Thyroid gland (tissue), 4 donors: ENCODE data around the gene DDX43. TPM values are rescaled to one million over a fixed set of nuclear protein-coding genes. Genes with fewer than 3 reads are reported as not detected.

ENCODE experiments used
- DNase-seq, 2 donors: peaks; one replicate each; pipeline ENCODE4 v3.0.0-alpha.2; 2019
- H3K27ac ChIP-seq, 3 donors: fragments of 200-600 bp; sonication (generic); 1 replicate in 2 of 3; 2 replicates in 1 of 3; pipeline ENCODE4 v1.5.1; 2016 to 2019; ENCODE audit warnings: mild to moderate bottlenecking in 1 of 3, moderate library complexity in 1 of 3
- H3K27me3 ChIP-seq: fragments of 200-600 bp; sonication (generic); one replicate; pipeline ENCODE4 v1.5.1; 2019
- H3K36me3 ChIP-seq, 2 donors: fragments of 200-600 bp; sonication (generic); one replicate each; pipeline ENCODE4 v1.5.1; 2016 to 2019
- H3K4me1 ChIP-seq, 2 donors: fragments of 200-600 bp; sonication (generic); one replicate each; pipeline ENCODE4 v1.5.1; 2017 to 2019
- H3K4me3 ChIP-seq, 3 donors: fragments of 200-600 bp; sonication (generic); replicated peaks in 1 of 3; 1 replicate in 2 of 3; 2 replicates in 1 of 3; pipeline ENCODE4 v1.5.1; 2016; ENCODE audit warnings: mild to moderate bottlenecking in 1 of 3
- H3K9me3 ChIP-seq: fragments of 200-600 bp; sonication (generic); one replicate; pipeline ENCODE4 v1.5.1; 2017
- POLR2A ChIP-seq, 2 donors: fragments of 450-650 bp; IDR thresholded peaks; one replicate each; pipeline ENCODE4 v1.6.1; 2017; ENCODE audit warnings: antibody characterized with exemption in 2 of 2, mild to moderate bottlenecking in 2 of 2, moderate library complexity in 1 of 2
- WGBS, 2 donors: methylation state at CpG; one replicate each; pipeline ENCODE4 v1.1.5; 2017; 5-methylcytosine and 5-hydroxymethylcytosine counted together
- intact Hi-C: fragments of 100-400 bp; cut with DNase I; formaldehyde crosslinking; loops from one replicate; pipeline ENCODE4 v1.15.1; 2023
- total RNA-seq, 4 donors: library from RNA; depleted of rRNA; stranded (reverse); fragments of >200 nt; gene quantifications; one replicate each; pipeline ENCODE4 v1.2.3, GENCODE V29; 2016
- TF ChIP-seq, protein P1 (sequence below), 6 experiments: fragments of 200-600 bp in 3 of 6; fragments of 450-650 bp in 3 of 6; sonication (generic) in 3 of 6; IDR thresholded peaks; one replicate each; pipeline ENCODE4 v1.5.1; 2016 to 2019; ENCODE audit warnings: antibody characterized with exemption in 6 of 6, mild to moderate bottlenecking in 2 of 6, inconsistent platforms in 1 of 6, moderate library complexity in 1 of 6

Gene DDX43
- 1 to 10 TPM; 1.5 to 6.0 (median 4.0) TPM for total RNA-seq

DNA sequence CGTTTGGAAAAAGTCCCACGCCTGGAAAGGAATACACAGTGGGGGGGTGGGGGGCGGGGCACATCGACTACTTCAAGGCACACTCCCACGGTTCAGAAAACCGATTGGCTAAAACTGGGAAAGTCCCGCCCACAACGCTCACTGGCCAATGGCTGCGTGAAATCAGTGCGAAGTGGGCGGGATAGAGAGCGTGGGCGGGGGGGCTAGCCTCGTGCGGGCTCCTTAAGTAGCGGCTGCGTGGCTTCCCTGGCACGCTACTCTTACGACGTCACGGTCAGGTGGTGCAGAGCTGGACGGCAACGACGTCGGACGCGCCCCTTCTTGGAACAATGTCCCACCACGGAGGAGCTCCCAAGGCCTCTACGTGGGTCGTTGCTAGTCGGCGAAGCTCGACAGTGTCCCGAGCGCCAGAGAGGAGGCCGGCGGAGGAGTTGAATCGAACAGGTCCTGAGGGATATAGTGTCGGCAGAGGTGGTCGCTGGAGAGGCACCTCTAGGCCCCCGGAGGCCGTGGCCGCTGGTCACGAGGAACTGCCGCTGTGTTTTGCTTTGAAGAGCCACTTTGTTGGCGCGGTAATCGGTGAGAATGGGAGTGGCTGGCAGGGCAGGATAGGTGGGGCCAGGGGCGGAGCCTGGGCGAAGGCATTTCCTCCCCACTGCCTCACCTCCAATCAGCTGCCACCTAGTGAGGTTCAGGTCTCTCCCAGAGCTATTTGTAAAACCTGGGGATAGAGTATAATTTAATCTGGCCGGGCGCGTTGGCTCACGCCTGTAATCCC is at the start of gene DDX43:
Gene DDX43 (plus strand): TSS at position 252 of the 778 bp plus-strand sequence. CDS start 78 bp downstream, at position 330.
- TF ChIP-seq, protein P1, sequence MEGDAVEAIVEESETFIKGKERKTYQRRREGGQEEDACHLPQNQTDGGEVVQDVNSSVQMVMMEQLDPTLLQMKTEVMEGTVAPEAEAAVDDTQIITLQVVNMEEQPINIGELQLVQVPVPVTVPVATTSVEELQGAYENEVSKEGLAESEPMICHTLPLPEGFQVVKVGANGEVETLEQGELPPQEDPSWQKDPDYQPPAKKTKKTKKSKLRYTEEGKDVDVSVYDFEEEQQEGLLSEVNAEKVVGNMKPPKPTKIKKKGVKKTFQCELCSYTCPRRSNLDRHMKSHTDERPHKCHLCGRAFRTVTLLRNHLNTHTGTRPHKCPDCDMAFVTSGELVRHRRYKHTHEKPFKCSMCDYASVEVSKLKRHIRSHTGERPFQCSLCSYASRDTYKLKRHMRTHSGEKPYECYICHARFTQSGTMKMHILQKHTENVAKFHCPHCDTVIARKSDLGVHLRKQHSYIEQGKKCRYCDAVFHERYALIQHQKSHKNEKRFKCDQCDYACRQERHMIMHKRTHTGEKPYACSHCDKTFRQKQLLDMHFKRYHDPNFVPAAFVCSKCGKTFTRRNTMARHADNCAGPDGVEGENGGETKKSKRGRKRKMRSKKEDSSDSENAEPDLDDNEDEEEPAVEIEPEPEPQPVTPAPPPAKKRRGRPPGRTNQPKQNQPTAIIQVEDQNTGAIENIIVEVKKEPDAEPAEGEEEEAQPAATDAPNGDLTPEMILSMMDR (IDR thresholded peaks at IDR 0.05) = no peak
- TF ChIP-seq POLR2A (IDR thresholded peaks at IDR 0.05) = no peak
- 65 to 71% methylated on average over 53 to 54 of the region's 54 CpGs for WGBS, 2 donors
- no peak within 1 kb of the TSS for H3K27ac ChIP-seq
- no peaks in the 10 kb centered on the region for H3K9me3 ChIP-seq
- no peaks in the 10 kb centered on the region for H3K36me3 ChIP-seq
- H3K27me3 ChIP-seq = no peaks in the 10 kb centered on the region
- H3K4me1 ChIP-seq = no peaks in the 10 kb centered on the region
- H3K4me3 ChIP-seq = no peak within 1 kb of the TSS
- intact Hi-C loops = no loop called here
- DNase-seq = peak; percentile 57 to 61

GRCh38 chr6:73348550-73349204 is 46.0 kb upstream of the DDX43 start:
- H3K9me3 ChIP-seq = no peaks in the 10 kb centered on the region
- H3K27me3 ChIP-seq = peaks cover 6% of the 10 kb centered on the region
- no peak overlapping the region for H3K4me3 ChIP-seq
- H3K27ac ChIP-seq = no peak overlapping the region
- intact Hi-C loops = no loop called here
- WGBS, 2 donors = 48 to 50% methylated on average over 30 to 32 of the region's 33 CpGs
- H3K36me3 ChIP-seq = no peaks in the 10 kb centered on the region
- no peaks in the 10 kb centered on the region for H3K4me1 ChIP-seq
- no peak for TF ChIP-seq POLR2A (IDR thresholded peaks at IDR 0.05)
- TF ChIP-seq, protein P1 (IDR thresholded peaks at IDR 0.05) = no peak
- DNase-seq = no peak

- Histone ChIP-seq H3K27ac (no peak overlapping the region), H3K36me3 (no peaks in the 10 kb centered on the region), H3K27me3 (peaks cover 6% of the 10 kb centered on the region), H3K4me3 (no peak overlapping the region), H3K9me3 (no peaks in the 10 kb centered on the region), H3K4me1 (no peaks in the 10 kb centered on the region)
- 20 to 32% methylated on average over 6 of the region's 6 CpGs for WGBS, 2 donors
- no peak for DNase-seq
- intact Hi-C loops = no loop called here
- no peak for TF ChIP-seq POLR2A (IDR thresholded peaks at IDR 0.05)
- TF ChIP-seq, protein P1 (IDR thresholded peaks at IDR 0.05) = no peak
Observed at GRCh38 chr6:73349311-73349710, 45.3 kb upstream of the DDX43 start.

- no peaks in the 10 kb centered on the region for H3K27me3 ChIP-seq
- no peaks in the 10 kb centered on the region for H3K9me3 ChIP-seq
- H3K4me3 ChIP-seq = no peak within 1 kb of the TSS
- intact Hi-C loops = no loop called here
- TF ChIP-seq, protein P1 (IDR thresholded peaks at IDR 0.05) = no peak
- TF ChIP-seq POLR2A (IDR thresholded peaks at IDR 0.05) = no peak
- DNase-seq = no peak
- H3K4me1 ChIP-seq = no peaks in the 10 kb centered on the region
- H3K27ac ChIP-seq = no peak within 1 kb of the TSS
- 92 to 94% methylated on average over 32 to 40 of the region's 59 CpGs for WGBS, 2 donors
- H3K36me3 ChIP-seq = no peaks in the 10 kb centered on the region
Observed at GRCh38 chr6:73353636-73354593, 40.7 kb upstream of the DDX43 start, which contains the start of gene DPPA5. Gene DPPA5, minus strand, starts transcription at chr6:73354276. Its CDS starts 51 bp downstream, at chr6:73354225.
